Urinary bladder (tissue), 4 donors: ENCODE data around the gene CLEC4A. TPM values are rescaled to one million over a fixed set of nuclear protein-coding genes. Genes with fewer than 3 reads are reported as not detected.
"Not testable (repeated sequence)": the region's sequence is repeated elsewhere in the genome, so short reads cannot be mapped to it uniquely, and the experiment has no call there.

ENCODE experiments used
- DNase-seq: peaks from one replicate; pipeline ENCODE4 v3.0.0-alpha.2; 2015; ENCODE audit errors: extremely low spot score
- H3K27ac ChIP-seq: one replicate; pipeline ENCODE4 v1.5.1; 2013; ENCODE audit warnings: low read depth, mild to moderate bottlenecking, moderate library complexity
- H3K36me3 ChIP-seq: one replicate; pipeline ENCODE4 v1.6.1; 2013; ENCODE audit warnings: mild to moderate bottlenecking, moderate library complexity; ENCODE audit not compliant: insufficient read depth
- H3K4me1 ChIP-seq: one replicate; pipeline ENCODE4 v1.6.1; 2013; ENCODE audit warnings: mild to moderate bottlenecking, moderate library complexity; ENCODE audit not compliant: insufficient read depth
- H3K4me3 ChIP-seq: one replicate; pipeline ENCODE4 v1.5.1; 2013; ENCODE audit warnings: low read depth, low read length
- whole genome bisulfite sequencing: extraction: QIAGEN DNeasy Blood & Tissue Kit; methylation state at CpG from one replicate; pipeline ENCODE4 v1.1.7; 2013; 5-methylcytosine and 5-hydroxymethylcytosine counted together
- polyA plus RNA-seq: library from polyadenylated mRNA; stranded (reverse); fragments of 200-250 nt; gene quantifications from one replicate; pipeline ENCODE4 v1.2.3, GENCODE V29; 2013
- total RNA-seq: library from RNA; depleted of rRNA; stranded (reverse); fragments of >200 nt; gene quantifications from one replicate; pipeline ENCODE4 v1.2.3, GENCODE V29; 2014
- donor health status: healthy with polysubstance abuse.
- donor health status: healthy.

CLEC4A gene
- total and polyA plus RNA-seq, 2 donors: 2.1 to 2.6 TPM

DNA sequence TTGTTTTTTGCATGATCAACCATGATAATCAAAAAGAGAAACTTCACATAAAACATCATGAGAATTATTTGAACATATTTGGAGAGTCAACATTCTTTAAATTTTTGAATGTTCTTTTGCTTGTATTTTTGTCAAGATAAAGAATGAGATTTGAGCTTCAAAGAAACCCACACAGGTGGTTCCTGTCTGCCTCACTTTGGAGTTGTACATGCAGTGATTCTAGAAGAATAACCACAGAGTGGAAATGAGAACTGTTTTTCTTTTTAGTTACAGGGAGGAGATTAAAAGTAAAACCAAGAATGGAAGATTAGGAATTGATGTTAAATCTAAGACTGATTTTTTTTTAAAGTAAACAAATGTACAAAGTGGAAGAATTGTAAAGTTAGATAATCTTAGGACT, 31.1 kb downstream of the CLEC4A start:
- H3K4me1 ChIP-seq: no peaks in the 10 kb centered on the region

DNA sequence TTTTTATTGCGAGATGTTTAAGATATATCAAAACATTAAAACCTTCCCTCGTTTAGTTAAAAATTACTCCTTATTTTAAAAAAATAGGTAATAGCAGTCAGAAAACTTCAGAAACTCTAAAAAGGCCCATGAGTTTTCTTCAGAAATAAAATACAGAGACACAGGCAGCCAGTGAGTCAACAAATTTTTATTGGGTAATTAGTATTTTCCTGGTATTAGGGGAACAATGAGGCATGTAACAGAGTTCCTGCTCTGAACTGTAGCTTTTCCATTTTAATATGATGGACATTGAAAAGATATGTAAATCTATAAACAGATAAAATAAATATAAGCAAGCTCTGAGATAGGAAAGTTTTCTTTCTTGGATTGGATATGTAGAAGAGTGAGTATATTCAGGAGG, 33.0 kb downstream of the CLEC4A start:
- H3K4me1 ChIP-seq: no peaks in the 10 kb centered on the region
- H3K27ac ChIP-seq: no peak overlapping the region
- no peak for DNase-seq
- 81% methylated on average over 2 of the region's 2 CpGs for WGBS
- H3K4me3 ChIP-seq: no peak overlapping the region
- no peaks in the 10 kb centered on the region for H3K36me3 ChIP-seq

More for the DNA sequence above, 31.1 kb downstream of the CLEC4A start:
- no peak overlapping the region for H3K27ac ChIP-seq
- no peaks in the 10 kb centered on the region for H3K36me3 ChIP-seq
- DNase-seq: no peak
- no peak overlapping the region for H3K4me3 ChIP-seq

DNA sequence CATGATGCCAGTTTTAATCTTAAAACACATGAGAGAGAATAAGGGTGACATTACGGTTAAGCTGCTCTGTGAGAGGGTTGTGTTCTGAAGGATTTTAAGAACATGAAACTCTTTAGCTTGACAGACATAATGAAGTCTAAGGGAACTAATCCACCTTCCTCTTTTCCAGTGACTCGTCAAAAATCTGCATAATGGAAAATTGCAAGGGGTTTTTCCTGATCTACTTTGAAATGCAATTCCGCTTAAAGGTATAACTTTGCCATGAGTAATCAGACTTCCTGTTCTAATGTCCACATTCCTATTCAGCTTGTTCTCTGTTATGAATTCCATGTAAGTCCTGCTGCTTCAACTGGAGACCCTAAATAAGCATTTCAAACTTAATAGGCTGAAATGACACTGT, 33.4 kb downstream of the CLEC4A start, which contains the start of gene ZNF705A:
Gene ZNF705A, plus strand, starts transcription at position 171 of the 400 bp plus-strand sequence. CDS start 15,611 bp downstream, outside the sequence.
- Histone ChIP-seq H3K36me3 (no peaks in the 10 kb centered on the region), H3K4me1 (no peaks in the 10 kb centered on the region), H3K27ac (no peak within 1 kb of the TSS), H3K4me3 (no peak within 1 kb of the TSS)
- WGBS: 58% methylated on average over 3 of the region's 3 CpGs
- DNase-seq: no peak

DNA sequence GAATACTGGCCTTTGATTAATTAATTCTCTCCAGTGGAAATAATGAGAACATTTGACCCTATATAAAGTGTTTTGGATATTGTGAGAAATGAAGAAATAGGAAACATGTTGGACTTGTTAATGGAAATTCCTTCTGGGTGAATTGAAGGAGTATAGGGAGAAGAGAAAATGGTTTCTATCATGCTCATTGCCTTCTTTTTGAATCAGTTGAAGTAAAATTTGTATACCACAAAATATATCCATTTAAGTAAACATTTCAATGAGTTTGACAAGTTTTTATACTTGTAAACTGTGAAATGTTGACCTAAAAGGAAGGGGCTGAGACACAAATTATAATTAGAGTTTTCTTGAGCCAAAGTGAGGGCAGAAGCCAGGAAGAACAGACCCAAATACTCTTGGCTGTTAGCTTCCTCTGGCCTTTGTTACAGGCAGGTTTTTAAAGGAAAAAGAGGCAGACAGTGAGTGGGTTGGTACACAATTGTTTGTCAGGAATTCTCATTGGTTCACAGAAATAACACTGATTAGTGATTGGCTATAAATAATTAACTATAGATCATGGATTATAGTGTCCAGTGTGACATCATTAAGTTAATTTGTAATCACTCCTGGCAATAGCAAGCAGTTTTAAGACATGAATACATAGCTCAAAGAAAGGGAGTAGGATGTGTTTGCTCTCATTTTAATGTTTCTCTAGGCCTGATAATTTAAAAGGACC, 34.2 kb downstream of the CLEC4A start:
- no peak for DNase-seq
- Histone ChIP-seq H3K27ac (no peak overlapping the region), H3K4me3 (no peak overlapping the region), H3K36me3 (no peaks in the 10 kb centered on the region), H3K4me1 (no peaks in the 10 kb centered on the region)

DNA sequence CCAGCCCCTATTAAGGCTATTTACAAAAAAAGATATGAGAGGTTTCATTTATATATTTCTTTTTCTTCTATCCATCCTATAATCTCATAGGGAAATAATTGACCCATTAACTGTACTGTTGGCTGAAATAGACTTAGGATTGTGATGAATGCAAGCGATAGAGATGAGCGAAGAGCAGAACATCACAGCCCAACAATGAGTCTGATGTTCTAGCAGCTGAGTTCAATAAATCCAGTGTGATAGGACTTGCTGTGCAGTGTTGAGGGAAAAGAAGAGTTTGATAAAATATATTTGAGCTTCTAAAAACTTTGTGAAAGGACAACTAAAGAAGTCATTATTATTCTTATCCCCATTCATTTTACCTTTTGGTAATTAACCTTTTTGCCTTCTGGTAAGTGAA, 49.5 kb downstream of the CLEC4A start:
- not testable (repeated sequence) for H3K4me1 ChIP-seq, DNase-seq, H3K4me3 ChIP-seq, H3K27ac ChIP-seq, H3K36me3 ChIP-seq
- 91% methylated on average over 2 of the region's 2 CpGs for WGBS

DNA sequence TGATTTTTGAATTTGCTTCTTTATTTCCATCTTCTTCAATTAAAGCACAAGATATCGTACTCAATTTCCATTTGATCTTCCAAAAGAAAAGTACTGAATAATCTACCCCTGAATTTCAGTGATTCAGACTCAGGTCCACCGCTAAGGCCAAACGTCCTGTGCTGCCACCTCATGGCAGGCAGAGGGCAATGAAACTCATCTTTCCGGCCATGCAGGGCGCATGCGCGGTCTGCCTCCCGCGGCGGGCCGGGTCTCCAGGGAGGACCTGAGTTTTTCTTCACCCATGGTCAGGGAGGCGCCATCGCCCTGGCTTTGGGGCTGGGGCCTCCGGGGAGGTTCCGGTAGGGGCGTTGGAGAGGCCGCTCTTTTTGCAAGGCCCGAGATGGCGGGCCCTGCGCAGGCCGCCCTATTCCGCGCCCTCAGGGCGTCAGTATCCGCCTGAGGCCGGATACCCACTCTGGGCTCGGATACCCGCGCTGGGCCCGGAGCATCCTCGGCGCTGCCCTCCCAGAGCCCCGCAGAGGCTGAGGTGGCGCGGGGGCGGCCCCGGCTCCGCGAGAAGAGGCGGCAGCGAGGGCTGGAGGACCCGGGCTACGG, 56.7 kb downstream of the CLEC4A start:
- peak overlapping the region; percentile 57 for H3K4me3 ChIP-seq
- not testable (repeated sequence) for DNase-seq, H3K36me3 ChIP-seq, H3K4me1 ChIP-seq, H3K27ac ChIP-seq
- under 1% methylated on average over 41 of the region's 43 CpGs for WGBS

DNA sequence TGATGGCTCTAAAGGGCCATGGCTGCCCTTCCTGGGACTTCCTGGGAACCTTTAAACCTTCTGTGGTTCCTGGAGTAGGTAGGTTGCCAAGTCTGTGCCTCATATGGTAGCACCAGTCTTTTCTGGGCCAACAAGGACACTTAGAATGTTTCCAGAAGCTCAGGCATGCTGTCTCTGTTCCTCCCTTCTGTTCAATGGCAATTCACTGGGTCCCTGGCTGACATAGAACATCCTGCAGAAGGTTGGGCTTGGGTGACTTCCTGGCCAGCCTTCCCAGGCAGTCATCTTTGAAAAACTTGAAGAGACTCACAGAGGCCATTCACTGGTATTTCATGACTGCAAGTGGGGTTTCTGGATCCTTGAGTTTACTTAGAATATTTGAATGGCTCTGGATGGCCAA, 57.9 kb downstream of the CLEC4A start:
- not testable (repeated sequence) for DNase-seq, H3K4me1 ChIP-seq, H3K36me3 ChIP-seq, H3K4me3 ChIP-seq, H3K27ac ChIP-seq

DNA sequence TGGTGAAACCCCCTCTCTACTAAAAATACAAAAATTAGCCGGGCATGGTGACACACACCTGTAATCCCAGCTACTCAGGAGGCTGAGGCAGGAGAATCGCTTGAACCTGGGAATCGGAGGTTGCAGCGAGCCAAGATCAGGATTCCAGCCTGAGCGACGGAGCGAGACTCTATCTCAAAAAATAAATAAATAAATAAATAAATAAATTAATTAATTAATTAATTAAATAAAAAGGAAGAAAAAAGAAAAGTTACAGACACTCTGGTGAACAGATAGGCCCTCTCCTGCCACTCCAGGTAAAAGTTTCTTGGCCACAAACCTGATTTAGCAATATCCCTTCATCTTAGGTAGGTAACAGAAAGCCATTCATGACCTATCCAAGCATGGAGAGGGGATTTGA, 59.5 kb downstream of the CLEC4A start:
- H3K36me3 ChIP-seq, H3K27ac ChIP-seq, DNase-seq, H3K4me3 ChIP-seq, H3K4me1 ChIP-seq: not testable (repeated sequence)
- WGBS: 97% methylated on average over 7 of the region's 7 CpGs

DNA sequence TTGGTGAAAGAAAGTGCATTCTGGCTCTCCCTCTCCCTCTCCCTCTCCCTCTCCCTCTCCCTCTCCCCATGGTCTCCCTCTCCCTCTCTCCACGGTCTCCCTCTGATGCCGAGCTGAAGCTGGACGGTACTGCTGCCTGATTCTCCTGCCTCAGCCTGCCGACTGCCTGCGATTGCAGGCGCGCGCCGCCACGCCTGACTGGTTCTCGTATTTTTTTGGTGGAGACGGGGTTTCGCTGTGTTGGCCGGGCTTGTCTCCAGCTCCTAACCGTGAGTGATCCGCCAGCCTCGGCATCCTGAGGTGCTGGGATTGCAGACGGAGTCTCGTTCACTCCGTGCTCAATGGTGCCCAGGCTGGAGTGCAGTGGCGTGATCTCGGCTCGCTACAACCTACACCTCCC, 59.9 kb downstream of the CLEC4A start:
- H3K4me3 ChIP-seq, H3K36me3 ChIP-seq, H3K27ac ChIP-seq, H3K4me1 ChIP-seq, DNase-seq: not testable (repeated sequence)
- WGBS: 96% methylated on average over 22 of the region's 23 CpGs

DNA sequence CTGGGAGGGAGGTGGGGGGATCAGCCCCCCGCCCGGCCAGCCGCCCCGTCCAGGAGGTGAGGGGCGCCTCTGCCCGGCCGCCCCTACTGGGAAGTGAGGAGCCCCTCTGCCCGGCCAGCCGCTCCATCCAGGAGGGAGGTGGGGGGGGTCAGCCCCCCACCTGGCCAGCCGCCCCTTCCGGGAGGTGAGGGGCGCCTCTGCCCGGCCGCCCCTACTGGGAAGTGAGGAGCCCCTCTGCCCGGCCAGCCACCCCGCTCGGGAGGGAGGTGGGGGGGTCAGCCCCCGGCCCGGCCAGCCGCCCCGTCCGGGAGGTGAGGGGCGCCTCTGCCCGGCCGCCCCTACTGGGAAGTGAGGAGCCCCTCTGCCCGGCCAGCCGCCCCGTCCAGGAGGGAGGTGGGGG, 60.8 kb downstream of the CLEC4A start:
- DNase-seq, H3K4me3 ChIP-seq, H3K27ac ChIP-seq, H3K36me3 ChIP-seq, H3K4me1 ChIP-seq: not testable (repeated sequence)
- WGBS: 94% methylated on average over 13 of the region's 28 CpGs

DNA sequence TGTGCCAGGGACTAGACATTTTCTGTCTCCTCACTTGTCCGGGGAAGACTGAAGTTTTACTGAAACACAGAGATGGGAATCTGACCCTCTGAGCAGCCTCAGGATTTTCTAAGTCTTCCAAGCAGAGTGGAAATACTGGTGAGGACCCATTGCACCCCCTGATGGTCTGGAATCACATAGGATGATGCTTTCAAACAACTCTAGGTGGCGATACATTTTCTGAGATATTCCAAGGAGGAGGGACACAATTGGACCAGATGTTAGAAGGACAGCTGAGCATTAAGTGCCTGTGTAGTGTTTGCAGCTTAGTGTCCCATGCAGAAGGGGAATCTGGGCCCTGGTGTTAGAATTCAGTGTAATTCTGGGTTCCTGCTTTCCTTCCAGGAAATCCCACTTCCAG, 64.7 kb downstream of the CLEC4A start:
- WGBS: 88% methylated on average over 2 of the region's 2 CpGs
- not testable (repeated sequence) for H3K4me3 ChIP-seq, H3K36me3 ChIP-seq, DNase-seq, H3K4me1 ChIP-seq, H3K27ac ChIP-seq

Other genes starting within 250 kb of the CLEC4A start
- 76.9 TPM for gene SLC2A3, start 187.4 kb upstream of the CLEC4A start, total RNA-seq
- gene SLC2A3, start 187.4 kb upstream of the CLEC4A start, polyA plus RNA-seq: 21.7 TPM
- 11.2 TPM for gene FOXJ2, start 90.9 kb upstream of the CLEC4A start, total RNA-seq
- 21.5 TPM for gene FOXJ2, start 90.9 kb upstream of the CLEC4A start, polyA plus RNA-seq
- gene C3AR1, start 57.3 kb upstream of the CLEC4A start, total RNA-seq: 7.0 TPM
- 13.3 TPM for gene C3AR1, start 57.3 kb upstream of the CLEC4A start, polyA plus RNA-seq
- gene NECAP1, start 41.3 kb upstream of the CLEC4A start, total RNA-seq: 40.9 TPM
- 19.7 TPM for gene NECAP1, start 41.3 kb upstream of the CLEC4A start, polyA plus RNA-seq
- gene ZNF705A, start 33.4 kb downstream of the CLEC4A start, total RNA-seq: not detected
- gene ZNF705A, start 33.4 kb downstream of the CLEC4A start, polyA plus RNA-seq: not detected
- not detected for gene FAM90A1, start 104.0 kb downstream of the CLEC4A start, total RNA-seq
- gene FAM90A1, start 104.0 kb downstream of the CLEC4A start, polyA plus RNA-seq: 0.16 TPM